Right renal pelvis (tissue), 4 donors: Measurements from ENCODE around the gene SDK1. TPM values are rescaled to one million over a fixed set of nuclear protein-coding genes. Genes with fewer than 3 reads are reported as not detected.

Source experiments
- DNase-seq, 4 donors: peaks; one replicate each; pipeline ENCODE4 v3.0.0-alpha.2; 2013; ENCODE audit warnings: low read depth in 4 of 4, low spot score in 3 of 4, missing footprints in 1 of 4
- polyA plus RNA-seq, 4 donors: library from polyadenylated mRNA; unstranded; fragments of 120-200 nt; gene quantifications; one replicate each; pipeline ENCODE4 v1.2.1, GENCODE V29; 2013; ENCODE audit not compliant: insufficient read length in 4 of 4

The SDK1 gene
- polyA plus RNA-seq, 4 donors, result 6.8 to 8.2 (median 6.9) TPM

DNA sequence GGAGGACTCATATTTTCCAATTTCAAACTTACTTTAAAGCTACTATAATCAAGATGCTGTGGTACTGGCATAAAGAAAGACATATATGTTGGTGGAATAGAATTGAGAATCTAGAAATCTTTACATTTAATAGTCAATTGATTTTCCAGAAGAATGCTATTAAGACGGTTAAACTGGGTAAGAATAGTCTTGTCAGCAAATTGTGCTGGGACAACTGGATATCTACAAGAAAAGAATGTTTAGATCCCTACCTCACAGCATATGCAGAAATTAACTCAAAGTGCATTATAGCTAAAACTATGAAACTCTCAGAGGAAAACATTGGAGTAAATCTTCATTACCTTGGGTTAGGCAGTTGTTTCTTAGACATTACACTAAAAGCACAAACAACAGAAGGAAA, 203.3 kb downstream of the SDK1 start:
- DNase-seq, result no peak

DNA sequence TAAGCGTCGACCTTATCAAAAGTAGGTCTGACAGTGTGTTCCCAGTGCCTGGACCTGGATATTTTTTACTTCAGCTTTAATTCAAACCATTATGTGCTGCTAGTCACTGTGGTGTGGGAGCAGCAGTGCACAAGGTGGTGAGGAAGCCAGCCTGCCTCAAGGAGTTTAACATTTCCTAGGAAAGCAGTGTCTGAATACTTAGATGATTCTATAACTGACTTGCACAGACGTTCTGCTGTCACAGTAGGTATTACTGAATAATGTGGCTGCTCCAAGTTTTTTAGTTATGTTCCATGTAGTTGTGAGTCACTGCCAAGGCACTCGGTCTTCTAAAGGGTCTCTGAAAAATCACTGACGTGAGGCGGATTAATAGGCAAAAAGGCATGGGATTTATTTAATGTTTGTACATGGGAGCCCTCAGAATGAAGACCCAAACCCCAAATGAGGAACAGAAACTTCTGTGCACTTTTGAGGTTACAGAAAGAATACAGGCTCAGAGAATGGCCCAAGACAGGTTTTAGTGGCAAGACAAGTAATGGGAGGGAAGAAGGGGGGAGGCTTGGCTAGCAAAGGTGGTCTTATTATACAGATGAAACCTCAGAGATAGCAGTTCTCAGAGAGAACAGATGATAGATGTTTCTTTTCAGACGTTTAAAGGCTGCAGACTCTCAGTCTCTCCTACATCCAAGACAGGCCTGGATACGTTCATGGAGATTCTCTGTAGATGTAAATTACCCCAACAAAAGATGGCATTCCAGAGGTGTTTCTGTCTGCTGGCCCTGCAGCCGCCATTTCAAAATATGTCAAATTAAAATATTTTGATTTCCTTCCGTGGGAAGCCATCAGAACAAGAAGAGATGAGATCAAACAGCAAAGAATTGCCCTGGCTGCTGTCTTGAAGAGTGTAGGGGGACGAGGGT, 209.3 kb downstream of the SDK1 start:
- no peak for DNase-seq

DNA sequence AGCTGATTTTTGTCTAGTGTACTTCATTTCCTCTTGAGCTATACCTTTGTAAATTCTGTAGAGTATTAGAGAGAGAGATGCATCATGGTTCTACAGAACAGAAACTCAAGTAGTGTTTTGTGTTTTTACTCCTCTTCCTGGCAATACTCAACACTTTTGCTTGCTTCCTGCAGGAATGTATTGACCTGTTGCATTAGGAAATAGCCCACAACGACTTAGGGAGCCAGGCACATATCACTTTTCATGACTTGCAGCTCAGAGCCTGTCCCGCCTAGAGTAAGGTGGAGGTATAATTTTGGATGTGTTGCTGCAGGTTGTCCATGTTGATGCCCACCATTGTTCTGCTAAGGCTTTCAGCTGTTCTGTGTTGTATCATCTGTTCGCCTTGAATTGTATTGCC, 216.3 kb downstream of the SDK1 start:
- no peak for DNase-seq

DNA sequence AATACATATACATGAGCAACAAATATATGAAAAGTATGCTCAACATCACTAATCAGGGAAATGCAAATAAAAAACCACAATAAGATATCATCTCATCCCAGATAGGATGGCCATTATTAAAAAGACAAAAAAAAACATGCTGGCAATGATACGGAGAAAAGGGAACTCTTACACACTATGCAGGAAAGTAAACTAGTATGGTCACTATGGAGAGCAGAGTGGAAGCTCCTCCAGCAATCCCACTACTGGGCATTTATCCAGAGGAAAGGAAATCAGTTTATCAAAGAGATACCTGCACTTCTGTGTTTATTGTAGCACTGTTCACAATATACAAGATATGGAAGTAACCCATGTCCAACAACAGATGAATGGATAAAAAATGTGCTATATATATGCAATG, 217.5 kb downstream of the SDK1 start:
- DNase-seq, result no peak

DNA sequence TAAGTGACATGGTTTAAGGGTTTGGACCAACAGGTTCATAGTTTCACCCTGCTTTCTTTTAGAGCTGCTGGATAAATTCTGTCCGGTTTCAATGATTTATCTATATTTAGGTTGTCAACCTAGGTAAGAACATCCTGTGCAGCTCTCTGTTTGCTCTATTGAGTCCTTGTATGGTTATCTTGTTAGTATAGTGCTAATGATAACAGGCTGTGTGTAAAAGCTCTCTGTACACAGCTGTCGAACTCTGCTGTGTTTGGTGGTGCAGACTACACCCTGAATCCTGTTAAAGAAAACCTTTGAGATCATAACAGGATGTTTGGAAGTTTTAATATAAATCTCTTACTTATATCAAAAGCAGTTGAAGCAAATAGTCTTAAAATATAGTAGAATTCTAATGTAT, 219.2 kb downstream of the SDK1 start:
- DNase-seq, result no peak

DNA sequence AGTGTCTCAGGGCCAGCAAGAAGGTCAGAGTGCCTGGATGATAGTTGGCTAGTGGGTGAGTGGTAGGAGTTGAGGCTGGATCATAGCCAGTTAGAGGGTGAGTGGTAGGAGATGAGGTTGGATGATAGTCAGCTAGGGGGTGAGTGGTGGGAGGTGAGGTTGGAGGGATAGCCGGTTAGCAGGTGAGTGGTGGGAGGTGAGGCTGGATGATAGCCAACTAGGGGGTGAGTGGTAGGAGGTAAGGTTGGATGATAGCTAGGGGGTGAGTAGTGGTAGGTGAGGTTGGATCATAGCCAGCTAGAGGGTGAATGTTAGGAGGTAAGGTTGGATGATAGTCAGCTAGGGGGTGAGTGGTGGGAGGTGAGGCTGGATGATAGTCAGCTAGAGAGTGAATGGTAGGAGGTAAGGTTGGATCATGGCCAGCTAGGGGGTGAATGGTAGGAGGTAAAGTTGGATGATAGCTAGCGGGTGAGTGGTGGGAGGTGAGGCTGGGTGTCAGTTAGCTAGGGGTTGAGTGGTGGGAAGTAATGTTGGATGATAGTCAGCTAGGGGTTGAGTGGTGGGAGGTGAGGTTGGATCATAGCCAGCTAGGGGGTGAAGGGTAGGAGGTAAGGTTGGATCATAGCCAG, 226.6 kb downstream of the SDK1 start:
- DNase-seq, result no peak

DNA sequence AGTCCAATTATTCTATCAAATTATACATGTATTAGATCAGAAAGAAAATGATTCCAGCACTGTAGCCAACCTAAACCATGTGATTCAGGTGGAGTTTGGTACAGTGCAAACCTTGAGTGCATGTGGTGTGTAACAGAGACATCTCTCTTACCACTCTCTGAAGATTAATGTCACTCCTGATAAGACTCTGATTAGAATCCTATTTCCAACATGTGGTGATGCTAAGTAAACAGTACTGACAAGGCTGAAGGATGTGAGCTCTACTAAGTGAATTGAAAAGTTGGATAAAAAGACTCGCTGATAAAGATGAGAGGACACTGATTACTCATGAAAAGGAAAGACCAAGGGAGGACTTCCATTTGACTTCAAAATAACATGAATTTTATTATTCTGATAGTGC, 232.0 kb downstream of the SDK1 start:
- DNase-seq, result no peak

DNA sequence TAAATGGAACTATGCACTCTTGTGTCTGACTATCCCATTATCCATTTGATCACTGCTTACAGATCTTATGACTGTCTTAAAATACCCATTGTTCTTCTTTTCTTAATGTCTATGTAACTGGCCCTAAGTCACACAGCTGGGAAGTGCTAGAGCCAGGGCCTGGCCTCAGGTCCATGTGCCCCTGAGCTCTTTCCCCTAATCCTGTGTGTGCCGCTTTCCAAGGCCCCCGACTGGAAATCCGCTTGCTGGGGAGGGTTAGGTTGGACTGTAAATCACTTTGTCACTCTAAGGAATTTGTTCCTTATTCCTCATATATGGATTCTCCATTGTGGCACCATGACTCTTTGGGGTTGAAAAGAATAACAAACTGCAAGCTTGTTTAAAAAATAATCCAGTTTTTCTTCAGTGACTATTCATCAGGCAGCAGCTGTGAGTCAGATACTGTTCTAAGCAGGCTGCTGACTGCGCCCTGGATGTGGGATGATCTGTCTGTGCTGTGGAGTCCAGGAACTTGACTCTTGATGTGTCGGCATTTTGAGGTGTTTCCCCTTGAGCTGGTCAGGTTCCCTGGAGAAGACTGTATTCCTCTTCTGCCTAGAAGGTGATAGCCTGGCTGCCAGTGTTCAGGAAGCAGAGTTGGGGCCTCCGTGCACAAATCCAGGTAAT, 236.3 kb downstream of the SDK1 start:
- no peak for DNase-seq

DNA sequence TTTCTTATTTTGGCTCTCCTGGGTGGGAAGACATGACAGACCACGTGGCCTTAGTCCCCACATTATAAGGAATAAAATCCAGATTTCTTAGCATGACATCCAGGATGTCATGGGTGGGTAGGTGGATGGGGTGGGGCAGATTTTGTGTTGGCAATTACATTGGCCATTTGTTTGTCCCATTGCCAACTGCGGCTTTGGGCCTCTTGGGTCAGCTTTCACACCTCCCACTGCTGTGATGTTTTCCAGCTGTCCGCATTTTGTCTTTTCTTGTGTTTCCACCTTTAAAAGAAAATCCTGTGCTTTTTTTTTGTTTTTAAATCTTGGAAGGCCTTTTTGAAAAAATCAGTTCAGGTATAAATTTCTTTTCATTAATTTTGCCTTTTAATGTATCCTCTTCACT, 237.0 kb downstream of the SDK1 start:
- no peak for DNase-seq

DNA sequence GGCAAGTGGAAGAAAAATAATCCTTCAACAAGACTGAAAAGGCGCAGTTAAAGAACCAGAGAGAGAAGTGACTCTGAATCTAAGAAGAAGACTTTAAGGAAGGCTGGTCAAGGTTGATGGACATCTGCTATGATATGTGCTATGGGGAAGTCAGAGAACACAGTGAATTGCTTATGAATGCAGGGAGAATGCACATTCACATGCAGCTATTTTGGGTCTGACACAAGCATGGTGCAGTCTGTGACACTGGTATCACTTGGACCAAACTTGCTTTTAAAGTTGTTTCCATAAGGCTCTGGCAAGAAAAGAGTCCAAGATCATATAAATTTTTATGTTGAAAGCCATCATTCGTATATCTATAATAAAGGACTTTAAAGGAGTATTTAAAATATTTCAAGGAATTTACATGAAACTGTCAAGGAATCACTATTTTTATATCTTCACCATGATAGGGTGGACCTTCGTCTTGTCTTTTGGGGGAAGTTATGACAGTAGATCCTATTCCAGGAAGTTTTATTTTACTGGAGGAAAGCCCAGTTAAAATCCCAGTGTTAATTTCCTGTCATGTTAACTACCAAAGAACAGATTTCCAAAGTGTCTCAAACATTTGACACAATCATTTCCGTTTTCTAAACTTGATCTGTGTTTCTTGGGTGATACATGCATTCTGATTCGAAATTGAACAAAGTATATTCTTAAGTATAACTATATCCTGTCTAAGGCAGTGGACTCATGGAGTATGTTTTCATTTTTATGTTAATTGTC, 239.6 kb downstream of the SDK1 start:
- DNase-seq, result no peak

DNA sequence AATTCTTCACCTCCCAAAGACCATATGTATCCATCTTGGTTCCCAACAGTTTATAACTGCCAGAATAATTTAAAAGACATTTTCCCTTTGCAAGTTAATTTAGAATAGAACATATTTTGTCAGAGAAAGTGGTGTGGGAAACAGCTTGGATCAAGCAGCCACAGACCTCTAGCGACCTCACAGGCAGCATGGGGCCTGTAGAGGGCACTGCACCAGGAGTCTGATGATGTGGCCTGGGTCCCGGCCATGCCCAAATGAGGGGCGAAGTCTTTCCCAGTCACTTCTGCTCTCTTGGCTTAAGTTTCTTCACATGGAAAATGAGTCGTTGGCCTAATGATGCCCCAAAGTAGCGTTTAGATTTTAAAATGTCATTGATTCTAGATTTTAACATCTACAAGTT, 243.2 kb downstream of the SDK1 start:
- DNase-seq, result no peak

DNA sequence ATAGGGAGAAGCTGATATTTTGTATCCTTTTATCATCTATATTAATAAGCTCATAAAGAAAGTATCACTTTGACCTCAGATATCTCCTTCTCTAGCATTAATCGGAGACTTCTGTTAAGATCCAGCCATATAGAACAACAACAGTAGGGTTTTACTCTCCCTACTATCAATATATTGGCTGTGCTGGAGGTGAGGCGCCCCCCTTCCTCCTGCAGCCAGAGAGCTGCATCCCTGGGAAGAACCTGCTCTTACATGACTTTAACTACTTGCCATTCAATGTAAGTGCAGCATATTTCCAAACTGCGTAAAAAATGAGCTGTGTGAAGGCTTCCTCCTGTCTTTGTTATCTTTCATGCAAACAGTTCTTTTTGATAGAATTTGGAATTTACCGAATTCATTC, 247.8 kb downstream of the SDK1 start:
- no peak for DNase-seq

DNA sequence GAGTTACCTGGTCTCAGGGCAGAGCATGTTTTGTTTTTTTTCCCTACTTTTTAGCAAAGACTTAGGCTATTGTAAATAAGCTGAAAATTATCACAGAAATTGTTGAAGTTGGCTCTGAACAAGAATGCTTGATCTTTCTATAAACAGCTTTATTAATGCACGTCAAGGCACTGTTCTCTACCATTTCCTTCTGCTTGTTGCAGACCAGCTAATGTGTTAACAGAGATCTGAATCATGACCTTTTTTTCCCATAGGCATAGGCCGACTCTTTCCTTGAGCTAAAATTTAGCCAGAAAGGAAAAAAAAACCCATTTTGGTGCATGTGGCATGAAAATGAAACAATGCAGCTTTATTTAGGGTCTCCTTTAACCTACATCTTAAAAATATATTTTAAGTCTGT, 248.5 kb downstream of the SDK1 start:
- no peak for DNase-seq

DNA sequence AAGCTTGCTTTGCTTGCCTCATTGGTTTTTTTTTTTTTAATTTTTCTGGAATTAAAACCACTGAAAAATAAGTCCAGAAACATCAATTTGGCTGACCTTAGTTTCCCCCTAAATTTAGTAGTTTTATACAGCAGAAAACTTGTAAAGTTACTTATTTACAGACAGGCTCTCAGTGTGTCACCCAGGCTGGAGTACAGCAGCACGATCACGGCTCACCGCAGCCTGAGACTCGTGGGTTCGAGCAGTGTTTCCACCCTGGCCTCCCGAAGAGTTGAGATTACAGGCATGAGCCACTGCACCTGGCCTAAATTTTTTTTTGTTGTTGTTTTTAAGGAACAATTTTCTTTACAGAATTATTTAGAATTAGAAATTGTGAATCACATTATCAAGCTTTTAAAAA, 250.5 kb downstream of the SDK1 start:
- DNase-seq, result no peak

DNA sequence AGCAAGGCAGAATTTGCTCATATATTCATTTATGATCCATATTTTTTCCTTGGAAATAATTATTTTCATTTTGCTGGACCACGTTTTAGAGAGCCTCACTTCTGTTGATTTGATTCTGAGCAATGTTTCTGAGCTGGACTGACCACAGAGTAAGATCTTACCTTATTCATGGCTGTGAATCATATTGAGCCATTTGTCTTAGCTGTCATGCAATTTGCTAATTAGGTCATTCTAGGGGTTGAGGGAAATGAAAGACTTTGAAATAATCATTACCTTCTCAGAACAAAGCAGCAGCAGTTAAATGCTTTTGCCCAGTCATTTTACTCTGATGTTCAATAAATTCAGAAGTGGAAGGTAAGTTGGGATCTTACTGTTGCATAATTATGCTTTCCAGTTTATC, 251.4 kb downstream of the SDK1 start:
- no peak for DNase-seq

DNA sequence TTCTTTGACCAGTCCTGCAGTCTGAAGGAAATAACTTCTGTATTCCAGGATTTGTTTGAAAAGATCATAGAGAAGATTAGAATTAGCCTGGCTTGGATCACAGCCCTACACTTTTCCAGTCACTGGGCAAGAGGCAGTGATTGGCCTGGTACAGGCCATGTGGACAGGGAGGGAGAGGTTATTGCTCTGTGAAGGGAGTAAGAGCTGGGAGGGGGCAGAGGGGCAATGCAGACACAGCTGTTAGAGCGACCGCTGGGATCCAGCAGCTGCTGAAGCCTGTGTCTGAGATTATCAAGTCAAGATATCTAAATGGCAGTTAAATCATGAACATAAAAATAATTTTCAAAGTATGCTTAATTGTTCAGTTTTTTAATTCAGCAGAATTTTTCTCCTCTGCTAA, 257.3 kb downstream of the SDK1 start:
- DNase-seq, result no peak

DNA sequence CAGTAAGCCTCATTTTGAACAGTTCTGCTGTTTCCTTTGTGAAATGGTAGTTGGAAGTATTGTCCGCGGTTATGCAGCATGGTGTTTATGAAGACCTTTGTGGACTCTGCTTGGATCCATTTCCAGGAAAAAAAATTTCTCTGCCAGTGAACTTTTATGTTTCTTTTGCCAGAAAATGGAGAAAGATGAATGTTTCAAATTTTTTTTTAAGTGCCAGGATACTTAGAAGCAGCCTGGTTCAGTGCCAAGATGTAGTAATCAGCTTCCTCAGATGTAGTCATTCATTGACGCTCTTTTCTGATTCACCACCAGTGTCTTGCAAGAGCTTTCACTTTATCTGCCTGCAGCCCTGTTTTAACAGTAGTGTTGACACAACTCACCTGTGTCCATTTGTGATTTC, 258.2 kb downstream of the SDK1 start:
- DNase-seq, result no peak

DNA sequence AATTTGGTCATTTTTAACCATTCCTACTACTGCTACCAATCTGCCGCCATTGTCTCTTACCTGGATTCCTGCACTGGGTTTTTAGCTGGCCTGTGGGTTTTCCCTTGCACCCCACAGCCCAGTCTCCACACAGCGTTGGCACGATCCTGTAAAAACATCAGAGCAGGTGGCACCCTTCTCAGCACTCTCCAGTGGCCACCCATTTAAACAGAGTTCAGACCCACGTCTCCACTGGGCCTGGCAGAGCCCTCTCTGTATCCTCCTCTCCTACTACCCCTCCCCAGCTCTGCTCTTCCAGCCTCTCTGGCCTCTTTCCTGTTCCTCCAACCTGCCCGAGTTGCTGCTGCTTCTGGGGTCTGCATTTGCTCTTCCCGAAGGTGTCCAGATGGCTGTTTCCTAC, 259.4 kb downstream of the SDK1 start:
- DNase-seq, result no peak

DNA sequence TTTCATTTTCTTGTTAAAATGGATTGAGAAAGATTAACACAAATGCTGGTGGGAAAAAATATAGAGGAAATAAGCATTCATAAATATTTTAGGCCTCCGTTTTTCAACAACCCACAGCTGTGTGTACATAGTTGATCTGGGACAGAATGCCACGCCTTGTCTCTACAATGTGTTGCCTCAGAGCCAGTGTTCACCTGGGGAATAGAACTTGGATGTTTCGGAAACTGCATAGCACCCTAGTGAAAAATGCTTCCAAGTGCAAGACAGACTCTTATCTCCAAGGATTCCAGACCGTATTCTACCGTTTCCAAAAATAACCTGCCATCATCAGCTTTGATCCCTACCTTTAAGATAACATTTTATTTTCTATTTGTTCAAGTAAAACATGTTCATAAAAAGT, 260.9 kb downstream of the SDK1 start:
- DNase-seq, result no peak

DNA sequence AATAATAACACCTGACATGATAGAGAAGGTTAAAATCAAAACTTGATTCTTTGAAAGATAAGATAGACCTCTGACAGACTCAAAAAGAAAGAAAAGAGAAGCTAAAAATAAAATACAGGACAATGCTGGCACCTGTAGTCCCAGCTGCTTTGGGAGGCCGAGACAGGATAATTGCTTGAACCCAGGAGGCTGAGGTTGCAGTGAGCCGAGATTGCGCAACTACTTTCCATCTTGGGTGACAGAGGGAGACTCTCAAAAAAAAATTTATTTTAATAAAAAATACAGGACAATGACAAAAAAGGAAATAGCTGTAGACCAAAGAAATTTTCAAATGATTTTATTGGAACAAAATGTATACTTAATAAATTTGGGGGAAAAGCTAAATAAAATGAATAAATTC, 263.2 kb downstream of the SDK1 start:
- no peak for DNase-seq

DNA sequence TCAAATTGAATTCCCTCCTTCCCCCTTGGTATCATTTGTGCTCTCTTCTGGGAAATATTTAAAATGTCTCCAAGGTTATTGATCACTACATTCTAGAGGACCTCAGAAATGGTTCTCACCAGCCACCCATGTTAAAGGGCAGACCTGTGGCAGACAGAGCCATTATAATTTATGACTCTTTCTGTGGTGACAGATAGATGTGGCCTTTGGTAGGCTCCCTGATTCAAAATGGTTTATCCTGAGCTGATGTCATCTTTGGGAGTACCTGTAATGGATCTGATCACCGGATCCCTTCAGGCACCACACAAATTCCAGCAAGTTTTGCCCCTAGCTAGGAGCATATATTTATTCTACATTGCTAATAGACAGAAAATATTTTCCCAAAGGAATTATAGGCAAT, 267.5 kb downstream of the SDK1 start:
- DNase-seq, result no peak
